Kidney epithelial cell (primary cell): ENCODE measurements around the gene PRRC2C. TPM values are rescaled to one million over a fixed set of nuclear protein-coding genes. Genes with fewer than 3 reads are reported as not detected.
A peak's percentile ranks its signal among the peaks of the same experiment; 100 is the strongest.

Experiments
- DNase-seq: peaks from one replicate; pipeline ENCODE4 v3.0.0-alpha.2; 2010; ENCODE audit warnings: low read depth
- H3K27me3 ChIP-seq: 2 replicates; pipeline ENCODE4 v1.6.0; 2011; ENCODE audit warnings: low read length; ENCODE audit not compliant: control insufficient read depth, insufficient read depth
- H3K36me3 ChIP-seq: 2 replicates; pipeline ENCODE4 v1.5.1; 2011; ENCODE audit warnings: low read length; ENCODE audit not compliant: control insufficient read depth, insufficient read depth
- H3K4me3 ChIP-seq: 2 replicates; pipeline ENCODE4 v1.5.1; 2011; ENCODE audit warnings: low read depth, mild to moderate bottlenecking, control low read depth, low read length
- CTCF ChIP-seq: IDR thresholded peaks from 2 replicates; pipeline ENCODE4 v1.5.1; 2011; ENCODE audit warnings: mild to moderate bottlenecking, moderate library complexity, low read length, control low read depth, inconsistent platforms; ENCODE audit not compliant: insufficient read depth, poor library complexity, severe bottlenecking
- total RNA-seq: library from RNA; depleted of rRNA; stranded (reverse); fragments of >200 nt; gene quantifications from 2 replicates; pipeline ENCODE4 v1.2.3, GENCODE V29; 2015

Gene PRRC2C
- total RNA-seq, 1 donor from 2014 or later: 95.3 TPM

- Histone ChIP-seq H3K36me3 (no peaks in the 10 kb centered on the region), H3K4me3 (no peak overlapping the region), H3K27me3 (no peaks in the 10 kb centered on the region)
- no peak for TF ChIP-seq CTCF
- DNase-seq: no peak
These were observed 7.5 kb upstream of the PRRC2C start for GRCh38 chr1:171477804-171478203.

GRCh38 chr1:171480035-171480434, 5.3 kb upstream of the PRRC2C start:
- TF ChIP-seq CTCF: no peak
- Histone ChIP-seq H3K4me3 (no peak overlapping the region), H3K27me3 (no peaks in the 10 kb centered on the region), H3K36me3 (no peaks in the 10 kb centered on the region)
- DNase-seq: no peak

GRCh38 chr1:171484760-171485374, 463 bp upstream of the PRRC2C start:
- TF ChIP-seq CTCF: no peak
- no peak for DNase-seq
- H3K36me3 ChIP-seq: no peaks in the 10 kb centered on the region
- H3K4me3 ChIP-seq: peak overlapping the region; percentile 90
- no peaks in the 10 kb centered on the region for H3K27me3 ChIP-seq

- no peak for TF ChIP-seq CTCF
- H3K27me3 ChIP-seq: no peaks in the 10 kb centered on the region
- peak; percentile 51 for DNase-seq
- H3K4me3 ChIP-seq: peak overlapping the region; percentile 90
- no peaks in the 10 kb centered on the region for H3K36me3 ChIP-seq
These were observed 754 bp downstream of the PRRC2C start for GRCh38 chr1:171486048-171486519.

GRCh38 chr1:171487038-171487437, 1.7 kb downstream of the PRRC2C start:
- no peak for DNase-seq
- H3K27me3 ChIP-seq: no peaks in the 10 kb centered on the region
- no peaks in the 10 kb centered on the region for H3K36me3 ChIP-seq
- H3K4me3 ChIP-seq: peak overlapping the region; percentile 90
- TF ChIP-seq CTCF: no peak
